Trophoblast cell (in vitro differentiated cells and primary cell): ENCODE measurements around the gene ANXA2R.

ENCODE experiments used
- DNase-seq, 2 donors: peaks; one replicate each; pipeline ENCODE4 v3.0.0-alpha.2; 2016
- H2AFZ ChIP-seq: 2 replicates; pipeline ENCODE4 v1.6.1; 2013; ENCODE audit warnings: low read length, moderate library complexity, mild to moderate bottlenecking; ENCODE audit not compliant: insufficient read depth, poor library complexity
- H2AK5ac ChIP-seq: 2 replicates; pipeline ENCODE4 v1.6.1; 2013; ENCODE audit warnings: mild to moderate bottlenecking, low read length
- H2BK120ac ChIP-seq: 2 replicates; pipeline ENCODE4 v1.6.1; 2013; ENCODE audit warnings: low read length, mild to moderate bottlenecking, moderate library complexity; ENCODE audit not compliant: insufficient read depth, poor library complexity
- H2BK12ac ChIP-seq: 2 replicates; pipeline ENCODE4 v1.6.1; 2013; ENCODE audit warnings: mild to moderate bottlenecking, low read length, moderate library complexity
- H2BK5ac ChIP-seq: 2 replicates; pipeline ENCODE4 v1.6.1; 2013; ENCODE audit warnings: low read length, low read depth, moderate library complexity, mild to moderate bottlenecking; ENCODE audit not compliant: poor library complexity
- H3K14ac ChIP-seq: 2 replicates; pipeline ENCODE4 v1.6.1; 2013; ENCODE audit warnings: mild to moderate bottlenecking, low read length
- H3K18ac ChIP-seq: 2 replicates; pipeline ENCODE4 v1.6.1; 2013; ENCODE audit warnings: mild to moderate bottlenecking, low read length
- H3K23ac ChIP-seq: 2 replicates; pipeline ENCODE4 v1.6.1; 2013; ENCODE audit warnings: low read length
- H3K27ac ChIP-seq: 2 replicates; pipeline ENCODE4 v1.5.1; 2013; ENCODE audit warnings: low read depth, mild to moderate bottlenecking, inconsistent platforms, low read length, moderate library complexity
- H3K27me3 ChIP-seq: 2 replicates; pipeline ENCODE4 v1.6.1; 2013; ENCODE audit warnings: inconsistent platforms, mild to moderate bottlenecking, low read length, moderate library complexity; ENCODE audit not compliant: insufficient read depth
- H3K36me3 ChIP-seq, 2 experiments: 1 replicate in 1 of 2; 2 replicates in 1 of 2; pipeline ENCODE4 v1.6.1; 2013; ENCODE audit warnings: low read length in 2 of 2, mild to moderate bottlenecking in 2 of 2, moderate library complexity in 1 of 2; ENCODE audit not compliant: insufficient read depth in 2 of 2, control insufficient read depth in 1 of 2
- H3K4ac ChIP-seq: 2 replicates; pipeline ENCODE4 v1.6.1; 2013; ENCODE audit warnings: low read depth, mild to moderate bottlenecking, low read length, moderate library complexity
- H3K4me1 ChIP-seq, 2 experiments: 1 replicate in 1 of 2; 2 replicates in 1 of 2; pipeline ENCODE4 v1.6.1; 2013; ENCODE audit warnings: low read length in 2 of 2, mild to moderate bottlenecking in 2 of 2, moderate library complexity in 1 of 2; ENCODE audit not compliant: insufficient read depth in 2 of 2, control insufficient read depth in 1 of 2
- H3K4me2 ChIP-seq: 2 replicates; pipeline ENCODE4 v1.6.1; 2013; ENCODE audit warnings: inconsistent platforms, mild to moderate bottlenecking, low read length, moderate library complexity
- H3K4me3 ChIP-seq: 2 replicates; pipeline ENCODE4 v1.5.1; 2013; ENCODE audit warnings: mild to moderate bottlenecking, low read depth, low read length, inconsistent platforms
- H3K79me1 ChIP-seq: one replicate; pipeline ENCODE4 v1.6.1; 2013; ENCODE audit warnings: low read length
- H3K79me2 ChIP-seq: 2 replicates; pipeline ENCODE4 v1.6.1; 2013; ENCODE audit warnings: low read length, mild to moderate bottlenecking; ENCODE audit not compliant: control insufficient read depth, insufficient read depth, poor library complexity
- H3K9ac ChIP-seq: 2 replicates; pipeline ENCODE4 v1.6.1; 2013; ENCODE audit warnings: mild to moderate bottlenecking, low read length
- H3K9me3 ChIP-seq: 2 replicates; pipeline ENCODE4 v1.6.1; 2013; ENCODE audit warnings: low read depth, mild to moderate bottlenecking, control low read depth, inconsistent platforms, low read length; ENCODE audit not compliant: insufficient read depth
- H4K12ac ChIP-seq: 2 replicates; pipeline ENCODE4 v1.6.1; 2013; ENCODE audit warnings: low read depth, mild to moderate bottlenecking, low read length, moderate library complexity
- H4K8ac ChIP-seq: 2 replicates; pipeline ENCODE4 v1.6.1; 2013; ENCODE audit warnings: low read depth, mild to moderate bottlenecking, low read length, moderate library complexity
- H4K91ac ChIP-seq: one replicate; pipeline ENCODE4 v1.6.1; 2013; ENCODE audit warnings: low read depth, mild to moderate bottlenecking, low read length, moderate library complexity
- WGBS: extraction: QIAGEN DNeasy Blood & Tissue Kit; methylation state at CpG from one replicate; pipeline ENCODE4 v1.1.7; 2013; ENCODE audit warnings: missing lambda C conversion rate; ENCODE audit not compliant: insufficient read length, insufficient coverage; ENCODE audit errors: extremely low coverage; 5-methylcytosine and 5-hydroxymethylcytosine counted together

ANXA2R gene

DNA sequence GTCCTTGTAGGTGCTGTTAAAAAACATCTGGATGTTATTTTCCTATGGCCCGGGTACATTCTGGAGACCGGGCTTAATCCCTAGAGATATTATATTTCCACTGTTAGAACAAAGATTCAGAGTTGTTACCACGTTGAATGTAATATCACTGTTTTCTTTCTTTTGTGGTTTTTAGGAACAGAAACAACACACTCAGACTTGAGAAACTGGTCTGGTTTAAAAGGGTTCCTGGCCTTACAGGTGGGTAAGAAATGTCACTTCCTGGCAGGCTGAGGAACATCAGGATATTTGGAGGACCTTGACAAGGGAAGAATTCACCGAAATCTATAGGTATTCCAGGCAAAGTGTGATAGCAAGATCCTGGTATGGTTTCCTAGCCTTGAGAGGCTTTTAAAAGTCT lies 10.3 kb upstream of the ANXA2R start:
- Histone ChIP-seq H3K4me2 (no peak overlapping the region), H3K18ac (no peak overlapping the region), H3K79me1 (no peaks in the 10 kb centered on the region), H3K4ac (no peak overlapping the region), H3K4me3 (no peak overlapping the region), H4K8ac (no peak overlapping the region), H2AFZ (no peak overlapping the region), H3K23ac (no peak overlapping the region), H3K14ac (no peak overlapping the region), H4K12ac (no peak overlapping the region), H2BK5ac (no peak overlapping the region), H3K79me2 (no peaks in the 10 kb centered on the region), H3K27ac (no peak overlapping the region), H3K27me3 (peaks cover 2% of the 10 kb centered on the region), H2BK120ac (no peak overlapping the region), H3K4me1 (no peaks in the 10 kb centered on the region), H3K36me3 (no peaks in the 10 kb centered on the region), H3K9me3 (no peaks in the 10 kb centered on the region), H3K9ac (no peak overlapping the region), H2BK12ac (no peak overlapping the region), H2AK5ac (no peak overlapping the region), H4K91ac (no peak overlapping the region)
- no CpG with 5 or more reads among the region's 4 CpGs for WGBS
- DNase-seq: no peak

DNA sequence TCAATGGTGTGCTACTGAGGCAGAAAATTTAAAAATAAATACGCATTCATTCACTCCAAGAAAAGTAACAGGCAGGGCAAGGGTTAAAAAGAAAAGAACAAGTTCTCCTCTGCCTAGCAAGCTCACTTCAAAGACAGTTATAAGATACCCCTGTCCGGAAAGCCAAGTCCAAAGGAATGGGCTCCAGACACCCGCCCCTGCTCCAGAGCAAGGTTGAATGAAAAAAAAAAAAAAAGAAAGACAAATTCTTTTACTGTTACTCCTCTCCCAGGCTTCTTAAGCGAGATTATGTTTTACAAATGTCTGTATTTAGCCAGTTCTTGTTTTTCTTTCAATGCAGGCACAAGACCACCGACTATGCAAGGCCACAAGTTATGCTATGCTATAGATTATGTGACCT lies 9.1 kb upstream of the ANXA2R start:
- Histone ChIP-seq H3K23ac (no peak overlapping the region), H2AFZ (no peak overlapping the region), H2BK5ac (no peak overlapping the region), H3K27me3 (peaks cover 12% of the 10 kb centered on the region), H2BK120ac (no peak overlapping the region), H3K79me2 (no peaks in the 10 kb centered on the region), H3K9ac (no peak overlapping the region), H4K8ac (no peak overlapping the region), H3K18ac (no peak overlapping the region), H4K91ac (no peak overlapping the region), H3K27ac (no peak overlapping the region), H3K14ac (no peak overlapping the region), H3K36me3 (no peaks in the 10 kb centered on the region), H3K4ac (no peak overlapping the region), H4K12ac (no peak overlapping the region), H3K9me3 (no peaks in the 10 kb centered on the region), H2BK12ac (no peak overlapping the region), H3K4me2 (no peak overlapping the region), H2AK5ac (no peak overlapping the region), H3K79me1 (no peaks in the 10 kb centered on the region), H3K4me1 (peaks cover 0 to 1% of the 10 kb centered on the region in 2 experiments), H3K4me3 (no peak overlapping the region)
- DNase-seq: no peak
- WGBS: no CpG with 5 or more reads among the region's 5 CpGs

DNA sequence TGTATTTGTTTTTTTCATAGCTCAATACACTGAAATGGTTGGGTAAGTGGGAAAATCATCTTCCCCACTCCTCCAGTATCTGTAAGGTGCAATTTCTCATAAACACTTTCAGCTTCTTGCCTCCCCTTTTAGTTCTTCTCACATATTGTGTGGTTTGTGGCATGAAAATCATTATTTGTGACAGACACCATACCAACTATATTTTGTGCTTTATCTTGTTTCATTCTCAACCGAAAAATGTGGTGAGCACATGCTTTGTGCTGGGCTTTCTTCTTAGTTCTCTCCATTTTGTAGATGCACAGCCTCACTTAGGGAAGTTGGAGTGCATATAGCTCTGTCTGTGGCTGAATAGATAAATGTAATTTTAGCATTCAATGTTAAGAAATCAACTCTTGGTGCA lies 6.4 kb upstream of the ANXA2R start:
- WGBS: no CpG with 5 or more reads among the region's 1 CpG
- Histone ChIP-seq H3K9ac (no peak overlapping the region), H2BK120ac (no peak overlapping the region), H3K9me3 (no peaks in the 10 kb centered on the region), H3K27ac (no peak overlapping the region), H4K91ac (no peak overlapping the region), H3K4ac (no peak overlapping the region), H2BK5ac (no peak overlapping the region), H3K4me1 (peaks cover 14 to 17% of the 10 kb centered on the region in 2 experiments), H3K27me3 (peaks cover 26% of the 10 kb centered on the region), H3K79me1 (peaks cover 5% of the 10 kb centered on the region), H4K12ac (no peak overlapping the region), H3K36me3 (no peaks in the 10 kb centered on the region), H4K8ac (no peak overlapping the region), H3K23ac (no peak overlapping the region), H3K4me3 (no peak overlapping the region), H3K4me2 (no peak overlapping the region), H2AK5ac (no peak overlapping the region), H3K79me2 (no peaks in the 10 kb centered on the region), H2BK12ac (no peak overlapping the region), H3K18ac (no peak overlapping the region), H2AFZ (no peak overlapping the region), H3K14ac (no peak overlapping the region)
- DNase-seq: no peak

DNA sequence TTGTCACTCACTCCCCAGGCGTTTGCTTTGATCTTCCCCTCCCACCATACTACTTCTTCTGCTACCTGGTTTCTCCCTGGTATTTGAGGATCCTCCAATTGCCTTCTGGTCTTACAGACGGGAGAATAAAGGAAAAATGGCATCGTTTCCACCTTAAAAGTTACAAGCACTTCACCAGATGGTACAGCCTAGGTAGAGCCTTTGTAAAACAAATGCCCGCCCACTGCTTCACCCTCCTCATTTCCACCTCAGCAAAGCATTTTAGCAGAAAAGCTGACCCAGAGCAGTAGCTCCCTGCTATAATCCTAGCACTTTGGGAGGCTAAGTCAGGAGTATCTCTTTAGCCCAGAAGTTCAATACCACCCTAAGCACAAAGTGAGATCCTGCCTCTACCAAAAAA lies 5.1 kb upstream of the ANXA2R start:
- Histone ChIP-seq H3K18ac (no peak overlapping the region), H3K9ac (no peak overlapping the region), H3K36me3 (no peaks in the 10 kb centered on the region), H2AK5ac (no peak overlapping the region), H4K12ac (no peak overlapping the region), H2BK5ac (no peak overlapping the region), H3K79me1 (peaks cover 5% of the 10 kb centered on the region), H4K91ac (no peak overlapping the region), H3K23ac (no peak overlapping the region), H2BK12ac (no peak overlapping the region), H3K4me2 (no peak overlapping the region), H3K4ac (no peak overlapping the region), H3K4me1 (peaks cover 14 to 19% of the 10 kb centered on the region in 2 experiments), H2AFZ (no peak overlapping the region), H3K79me2 (no peaks in the 10 kb centered on the region), H3K9me3 (no peaks in the 10 kb centered on the region), H3K14ac (no peak overlapping the region), H3K27me3 (peaks cover 35% of the 10 kb centered on the region), H3K27ac (no peak overlapping the region), H4K8ac (no peak overlapping the region), H2BK120ac (no peak overlapping the region), H3K4me3 (no peak overlapping the region)
- no CpG with 5 or more reads among the region's 4 CpGs for WGBS
- no peak for DNase-seq
